ENCODE data around the gene PCNX3.

DNA sequence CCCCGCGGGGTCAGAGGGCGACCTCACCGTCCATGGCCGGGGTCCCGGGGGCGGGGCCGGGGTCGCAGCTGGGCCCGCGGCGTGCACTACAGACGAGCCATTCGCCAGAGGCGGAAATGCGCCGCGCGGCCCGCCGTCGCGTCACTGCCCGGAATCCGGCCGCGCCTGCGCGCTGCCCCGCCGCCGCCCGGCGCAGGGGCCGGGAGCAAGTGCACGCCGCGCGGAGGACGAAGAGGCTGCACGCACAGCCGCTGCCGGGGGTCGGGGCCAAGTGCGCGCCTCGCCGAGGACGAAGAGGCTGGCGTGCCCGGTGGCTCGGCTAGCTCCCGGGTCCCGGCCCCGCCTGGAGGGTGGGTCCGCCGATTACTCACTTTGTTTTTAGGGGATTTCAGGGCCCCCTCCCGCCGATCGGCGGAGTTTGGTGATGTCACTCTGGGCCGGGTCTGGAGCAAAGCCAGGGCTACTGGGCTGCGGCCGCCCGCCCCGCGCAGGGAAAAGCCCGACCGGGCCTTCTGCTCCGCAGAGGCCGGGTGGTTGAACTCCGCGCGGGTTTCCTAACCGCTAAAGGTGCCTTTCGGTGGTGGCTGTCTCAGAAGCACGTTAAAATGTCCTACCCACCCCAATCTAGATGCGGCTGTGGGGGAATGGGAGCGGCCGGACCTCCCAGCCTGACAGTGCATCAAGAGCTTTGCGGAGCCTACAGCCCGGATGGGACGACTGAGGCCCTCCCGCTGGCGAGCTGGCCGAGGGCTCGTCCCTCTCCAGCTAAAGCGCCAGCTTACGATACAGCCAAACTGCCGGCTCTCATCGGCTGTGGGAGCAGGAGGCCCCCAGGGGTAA, 47.4 kb downstream of the PCNX3 start, which contains the start of gene RELA:
- no peak for TF ChIP-seq FOXM1 (CRISPR knock-in tag; IDR thresholded peaks at IDR 0.05)
- peak; percentile 32; the same call in 1 of the 2 replicates for TF ChIP-seq POLR2AphosphoS5 (IDR thresholded peaks at IDR 0.05; ENCODE audit: low read depth, low read length)
- TF ChIP-seq, protein P1, sequence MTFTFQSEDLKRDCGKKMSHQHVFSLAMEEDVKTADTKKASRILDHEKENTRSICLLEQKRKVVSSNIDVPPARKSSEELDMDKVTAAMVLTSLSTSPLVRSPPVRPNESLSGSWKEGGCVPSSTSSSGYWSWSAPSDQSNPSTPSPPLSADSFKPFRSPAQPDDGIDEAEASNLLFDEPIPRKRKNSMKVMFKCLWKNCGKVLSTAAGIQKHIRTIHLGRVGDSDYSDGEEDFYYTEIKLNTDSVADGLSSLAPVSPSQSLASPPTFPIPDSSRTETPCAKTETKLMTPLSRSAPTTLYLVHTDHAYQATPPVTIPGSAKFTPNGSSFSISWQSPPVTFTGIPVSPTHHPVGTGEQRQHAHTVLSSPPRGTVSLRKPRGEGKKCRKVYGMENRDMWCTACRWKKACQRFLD (CRISPR knock-in tag; IDR thresholded peaks at IDR 0.05; ENCODE audit: borderline replicate concordance) = no peak; the same call in 1 of the 2 replicates
- TF ChIP-seq, protein P2, sequence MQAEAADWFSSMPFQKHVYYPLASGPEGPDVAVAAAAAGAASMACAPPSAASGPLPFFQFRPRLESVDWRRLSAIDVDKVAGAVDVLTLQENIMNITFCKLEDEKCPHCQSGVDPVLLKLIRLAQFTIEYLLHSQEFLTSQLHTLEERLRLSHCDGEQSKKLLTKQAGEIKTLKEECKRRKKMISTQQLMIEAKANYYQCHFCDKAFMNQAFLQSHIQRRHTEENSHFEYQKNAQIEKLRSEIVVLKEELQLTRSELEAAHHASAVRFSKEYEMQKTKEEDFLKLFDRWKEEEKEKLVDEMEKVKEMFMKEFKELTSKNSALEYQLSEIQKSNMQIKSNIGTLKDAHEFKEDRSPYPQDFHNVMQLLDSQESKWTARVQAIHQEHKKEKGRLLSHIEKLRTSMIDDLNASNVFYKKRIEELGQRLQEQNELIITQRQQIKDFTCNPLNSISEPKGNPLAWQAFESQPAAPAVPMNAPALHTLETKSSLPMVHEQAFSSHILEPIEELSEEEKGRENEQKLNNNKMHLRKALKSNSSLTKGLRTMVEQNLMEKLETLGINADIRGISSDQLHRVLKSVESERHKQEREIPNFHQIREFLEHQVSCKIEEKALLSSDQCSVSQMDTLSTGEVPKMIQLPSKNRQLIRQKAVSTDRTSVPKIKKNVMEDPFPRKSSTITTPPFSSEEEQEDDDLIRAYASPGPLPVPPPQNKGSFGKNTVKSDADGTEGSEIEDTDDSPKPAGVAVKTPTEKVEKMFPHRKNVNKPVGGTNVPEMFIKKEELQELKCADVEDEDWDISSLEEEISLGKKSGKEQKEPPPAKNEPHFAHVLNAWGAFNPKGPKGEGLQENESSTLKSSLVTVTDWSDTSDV (CRISPR knock-in tag; IDR thresholded peaks at IDR 0.05) = 0 out of 2 replicates have a peak, but pooled peaks have one; percentile 20
- no peak for TF ChIP-seq MED8 (CRISPR knock-in tag; IDR thresholded peaks at IDR 0.05; ENCODE audit: insufficient replicate concordance)
- TF ChIP-seq GATAD1 (CRISPR knock-in tag; IDR thresholded peaks at IDR 0.05) = no peak
- TF ChIP-seq, protein P3, sequence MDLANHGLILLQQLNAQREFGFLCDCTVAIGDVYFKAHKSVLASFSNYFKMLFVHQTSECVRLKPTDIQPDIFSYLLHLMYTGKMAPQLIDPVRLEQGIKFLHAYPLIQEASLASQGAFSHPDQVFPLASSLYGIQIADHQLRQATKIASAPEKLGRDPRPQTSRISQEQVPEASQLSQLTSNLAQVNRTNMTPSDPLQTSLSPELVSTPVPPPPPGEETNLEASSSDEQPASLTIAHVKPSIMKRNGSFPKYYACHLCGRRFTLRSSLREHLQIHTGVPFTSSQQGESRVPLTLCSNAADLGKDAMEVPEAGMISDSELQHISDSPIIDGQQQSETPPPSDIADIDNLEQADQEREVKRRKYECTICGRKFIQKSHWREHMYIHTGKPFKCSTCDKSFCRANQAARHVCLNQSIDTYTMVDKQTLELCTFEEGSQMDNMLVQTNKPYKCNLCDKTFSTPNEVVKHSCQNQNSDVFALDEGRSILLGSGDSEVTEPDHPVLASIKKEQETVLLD (CRISPR knock-in tag; IDR thresholded peaks at IDR 0.05; ENCODE audit: low read depth) = peak; percentile 94
- TF ChIP-seq, protein P4, sequence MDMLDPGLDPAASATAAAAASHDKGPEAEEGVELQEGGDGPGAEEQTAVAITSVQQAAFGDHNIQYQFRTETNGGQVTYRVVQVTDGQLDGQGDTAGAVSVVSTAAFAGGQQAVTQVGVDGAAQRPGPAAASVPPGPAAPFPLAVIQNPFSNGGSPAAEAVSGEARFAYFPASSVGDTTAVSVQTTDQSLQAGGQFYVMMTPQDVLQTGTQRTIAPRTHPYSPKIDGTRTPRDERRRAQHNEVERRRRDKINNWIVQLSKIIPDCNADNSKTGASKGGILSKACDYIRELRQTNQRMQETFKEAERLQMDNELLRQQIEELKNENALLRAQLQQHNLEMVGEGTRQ (IDR thresholded peaks at IDR 0.05; ENCODE audit: low read depth, low read length) = no peak
- TF ChIP-seq, protein P4 (CRISPR knock-in tag; IDR thresholded peaks at IDR 0.05; ENCODE audit: borderline replicate concordance) = no peak
- no peak for TF ChIP-seq MAFK (conservative IDR thresholded peaks at IDR 0.05 in 1 of 2, IDR thresholded peaks at IDR 0.05 in 1 of 2; ENCODE audit: low read length in 2 of 2)
- TF ChIP-seq SIN3A (IDR thresholded peaks at IDR 0.05; ENCODE audit: borderline replicate concordance, low read depth, low read length) = peak; percentile 75; the same call in 1 of the 2 replicates
